H1 (cell line): ENCODE measurements around the gene HAUS2. TPM values are rescaled to one million over a fixed set of nuclear protein-coding genes. Genes with fewer than 3 reads are reported as not detected.

Source experiments
- CHD1 ChIP-seq: IDR thresholded peaks from 2 replicates; pipeline ENCODE4 v1.6.1; 2012; ENCODE audit warnings: low read depth, low read length, improper control_type of control experiment
- CTCF ChIP-seq, 3 experiments: IDR thresholded peaks; 1 replicate in 2 of 3; 2 replicates in 1 of 3; pipeline versions ENCODE4 v1.5.1 to v1.6.1; 2011; ENCODE audit warnings: low read length in 3 of 3, mild to moderate bottlenecking in 3 of 3, inconsistent platforms in 2 of 3, low read depth in 1 of 3, moderate library complexity in 1 of 3; ENCODE audit not compliant: insufficient read depth in 1 of 3; ENCODE audit errors: control extremely low read depth in 1 of 3
- EP300 ChIP-seq, 2 experiments: IDR thresholded peaks; 1 replicate in 1 of 2; 2 replicates in 1 of 2; pipeline ENCODE4 v1.6.1; 2011 to 2012; ENCODE audit warnings: low read depth in 2 of 2, low read length in 2 of 2, mild to moderate bottlenecking in 2 of 2, borderline replicate concordance in 1 of 2, inconsistent platforms in 1 of 2, moderate library complexity in 1 of 2
- HDAC2 ChIP-seq, 2 experiments: fragments of 300-600 bp in 1 of 2; sonication (generic) in 1 of 2; IDR thresholded peaks; 2 replicates each; pipeline ENCODE4 v1.6.1; 2011 to 2012; ENCODE audit warnings: low read depth in 2 of 2, low read length in 2 of 2, mild to moderate bottlenecking in 2 of 2, moderate library complexity in 2 of 2, borderline replicate concordance in 1 of 2, inconsistent platforms in 1 of 2
- KDM5A ChIP-seq: fragments of 200-600 bp; IDR thresholded peaks from 2 replicates; pipeline ENCODE4 v1.7.1; 2012; ENCODE audit warnings: mild to moderate bottlenecking, low read length, inconsistent platforms, mixed read lengths
- POU5F1 ChIP-seq: IDR thresholded peaks from 2 replicates; pipeline ENCODE4 v1.6.1; 2011; ENCODE audit warnings: low read depth, mild to moderate bottlenecking, low read length, moderate library complexity
- RNF2 ChIP-seq: fragments of 200-900, 300-1000 bp; sonication (generic); IDR thresholded peaks from 2 replicates; pipeline ENCODE4 v1.7.1; 2016; ENCODE audit warnings: borderline replicate concordance, low read depth, mild to moderate bottlenecking, antibody characterized with exemption, low read length; ENCODE audit not compliant: poor library complexity, severe bottlenecking; ENCODE audit errors: missing control alignments
- SAP30 ChIP-seq: fragments of 300-600 bp; sonication (generic); IDR thresholded peaks from 2 replicates; pipeline ENCODE4 v1.7.1; 2012; ENCODE audit warnings: low read length, moderate library complexity, mild to moderate bottlenecking, inconsistent platforms; ENCODE audit not compliant: insufficient read depth, insufficient replicate concordance
- SIN3A ChIP-seq, 2 experiments: IDR thresholded peaks in 1 of 2; conservative IDR thresholded peaks in 1 of 2; 2 replicates each; pipeline ENCODE4 v1.6.1; 2011 to 2012; ENCODE audit warnings: low read length in 2 of 2, improper control_type of control experiment in 1 of 2, low read depth in 1 of 2, mild to moderate bottlenecking in 1 of 2
- SP1 ChIP-seq: IDR thresholded peaks from 2 replicates; pipeline ENCODE4 v1.6.1; 2011; ENCODE audit warnings: low read depth, low read length
- TAF7 ChIP-seq: optimal IDR thresholded peaks from 2 replicates; pipeline ENCODE3; 2011; ENCODE audit warnings: low read depth, mild to moderate bottlenecking, inconsistent platforms, low read length, moderate library complexity, borderline replicate concordance
- polyA plus RNA-seq, 7 experiments: library from polyadenylated mRNA; depleted of rRNA in 3 of 7; stranded (reverse) in 5 of 7; unstranded in 2 of 7; fragments of >200 nt in 5 of 7; fragments of 200-250 nt in 2 of 7; gene quantifications; 1 replicate in 5 of 7; 2 replicates in 1 of 7; 4 replicates in 1 of 7; pipeline versions ENCODE4 v1.2.1 to v1.2.3, GENCODE V29; 2011 to 2013; ENCODE audit warnings: missing spikeins in 2 of 7, mixed read lengths in 2 of 7
- total RNA-seq: library from RNA; stranded (reverse); fragmentation: NEBNext Ultra II Directional; extraction: Animal tissue kit (Norgen Biotek cat#: 25700); gene quantifications from 2 replicates; pipeline ENCODE4 v1.2.1, GENCODE V29; 2021

Gene HAUS2
- total and polyA plus RNA-seq, 2 of the 8 experiments (the other 6 are each of a cell fraction or from before 2014, with no cell fraction given), result 12.1 to 33.5 TPM

GRCh38 chr15:42548249-42549031 is at the start of gene HAUS2, which contains the start of gene LRRC57 (continued):
- TF ChIP-seq CTCF (IDR thresholded peaks at IDR 0.05; ENCODE audit: control extremely low read depth in 1 of 3, insufficient read depth in 1 of 3, low read depth in 1 of 3, low read length in 3 of 3), result no peak
- peak; percentile 88 for TF ChIP-seq TAF7
- TF ChIP-seq SIN3A (conservative IDR thresholded peaks at IDR 0.05 in 1 of 2, IDR thresholded peaks at IDR 0.05 in 1 of 2; ENCODE audit: low read depth in 1 of 2, low read length in 2 of 2), result peak; percentile 58 to 95; a peak in 2 of 4 replicates
- TF ChIP-seq RNF2, result no peak
- TF ChIP-seq HDAC2 (IDR thresholded peaks at IDR 0.05; ENCODE audit: borderline replicate concordance in 1 of 2, low read depth in 2 of 2, low read length in 2 of 2), result peak in 1 of 2 experiments; percentile 66; a peak in 1 of 4 replicates
- no peak for TF ChIP-seq CHD1
- peak; percentile 37 for TF ChIP-seq SAP30
- TF ChIP-seq EP300 (IDR thresholded peaks at IDR 0.05; ENCODE audit: borderline replicate concordance in 1 of 2, low read depth in 2 of 2, low read length in 2 of 2), result no peak
- peak; percentile 90 for TF ChIP-seq KDM5A
- TF ChIP-seq POU5F1, result no peak
- TF ChIP-seq SP1, result 0 out of 2 replicates have a peak, but pooled peaks have one; percentile 35
